Common myeloid progenitor, CD34-positive (primary cell): Measurements from ENCODE around the gene PGAM1.

ENCODE experiments used
- CTCF ChIA-PET: fragments of 350-600 bp; sonication (Branson Sonifier 250); formaldehyde crosslinking; loops from one replicate; lab custom pipeline; 2021; ENCODE audit warnings: antibody characterized with exemption; lab: Charles Lee
- POLR2A ChIA-PET: fragments of 350-600 bp; sonication (Branson Sonifier 250); formaldehyde crosslinking; loops from one replicate; lab custom pipeline; 2021; ENCODE audit warnings: antibody characterized with exemption; lab: Charles Lee
- DNase-seq, 3 donors: peaks; one replicate each; pipeline versions ENCODE4 v3.0.0 to v3.0.0-alpha.2; 2013
- H3K27ac ChIP-seq, 2 experiments: 1 replicate in 1 of 2; 2 replicates in 1 of 2; pipeline ENCODE4 v1.7.0; 2013; ENCODE audit warnings: inconsistent platforms in 2 of 2, low read length in 2 of 2, mild to moderate bottlenecking in 2 of 2, low read depth in 1 of 2, moderate library complexity in 1 of 2; ENCODE audit not compliant: severe bottlenecking in 2 of 2, insufficient read depth in 1 of 2, poor library complexity in 1 of 2
- H3K27me3 ChIP-seq, 5 experiments: replicated peaks in 2 of 5; 1 replicate in 3 of 5; 2 replicates in 2 of 5; pipeline versions ENCODE4 v1.6.1 to v1.7.0; 2013; ENCODE audit warnings: low read length in 4 of 5, mild to moderate bottlenecking in 2 of 5, moderate library complexity in 2 of 5, inconsistent platforms in 1 of 5; ENCODE audit not compliant: insufficient read depth in 5 of 5, control insufficient read depth in 4 of 5
- H3K36me3 ChIP-seq, 4 experiments: 1 replicate in 2 of 4; 2 replicates in 2 of 4; pipeline versions ENCODE4 v1.6.1 to v1.7.0; 2013; ENCODE audit warnings: low read length in 3 of 4, control low read depth in 1 of 4, mild to moderate bottlenecking in 1 of 4; ENCODE audit not compliant: control insufficient read depth in 4 of 4, insufficient read depth in 4 of 4
- H3K4me1 ChIP-seq, 4 experiments: 1 replicate in 3 of 4; 2 replicates in 1 of 4; pipeline versions ENCODE4 v1.6.1 to v1.7.1; 2013; ENCODE audit warnings: low read length in 3 of 4, mild to moderate bottlenecking in 3 of 4, control low read depth in 1 of 4, inconsistent platforms in 1 of 4, moderate library complexity in 1 of 4; ENCODE audit not compliant: control insufficient read depth in 4 of 4, insufficient read depth in 4 of 4; ENCODE audit errors: control extremely low read depth in 1 of 4
- H3K4me3 ChIP-seq, 7 experiments: 1 replicate in 4 of 7; 2 replicates in 3 of 7; pipeline versions ENCODE4 v1.5.1 to v1.7.0; 2013; ENCODE audit warnings: mild to moderate bottlenecking in 7 of 7, low read length in 6 of 7, moderate library complexity in 6 of 7, inconsistent platforms in 2 of 7, low read depth in 2 of 7, control low read depth in 1 of 7; ENCODE audit not compliant: insufficient read depth in 4 of 7, control insufficient read depth in 1 of 7; ENCODE audit errors: extremely low read depth in 1 of 7
- H3K9me3 ChIP-seq, 5 experiments: 1 replicate in 4 of 5; 2 replicates in 1 of 5; pipeline versions ENCODE4 v1.6.1 to v1.7.1; 2013; ENCODE audit warnings: low read length in 4 of 5, mild to moderate bottlenecking in 2 of 5, inconsistent platforms in 1 of 5, low read depth in 1 of 5, moderate library complexity in 1 of 5; ENCODE audit not compliant: control insufficient read depth in 4 of 5, insufficient read depth in 2 of 5; ENCODE audit errors: control extremely low read depth in 1 of 5
- WGBS: methylation state at CpG from one replicate; pipeline ENCODE4 v1.1.5; 2013; ENCODE audit not compliant: insufficient coverage; 5-methylcytosine and 5-hydroxymethylcytosine counted together

The PGAM1 gene

DNA sequence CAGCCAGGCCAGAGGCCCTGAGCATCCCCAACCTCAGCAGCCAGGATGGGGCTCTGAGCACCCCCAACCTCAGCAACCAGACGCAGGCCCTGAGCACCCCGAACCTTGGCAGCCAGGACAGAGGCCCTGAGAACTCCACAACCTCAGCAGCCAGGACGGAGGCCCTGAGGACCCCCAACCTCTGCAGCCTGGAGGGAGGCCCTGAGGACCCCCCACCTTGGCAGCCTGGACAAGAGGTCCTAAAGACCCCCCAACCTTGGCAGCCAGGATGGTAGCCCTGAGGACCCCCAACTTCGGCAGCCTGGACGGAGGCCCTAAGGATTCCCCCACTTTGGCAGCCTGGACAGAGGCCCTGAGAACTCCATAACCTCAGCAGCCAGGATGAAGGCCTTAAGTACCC lies 41.8 kb upstream of the PGAM1 start:
- H3K27me3 ChIP-seq = no peaks in the 10 kb centered on the region
- peaks cover 3 to 76% (median 44%) of the 10 kb centered on the region in 4 experiments for H3K36me3 ChIP-seq
- no peak for DNase-seq
- H3K27ac ChIP-seq = no peak overlapping the region
- 100% methylated on average over 5 of the region's 5 CpGs for WGBS
- peaks cover 0 to 3% (median 0%) of the 10 kb centered on the region in 5 experiments for H3K9me3 ChIP-seq
- H3K4me1 ChIP-seq = no peaks in the 10 kb centered on the region
- CTCF ChIA-PET = interaction anchor here (1.5 kb wide), 1 partner anchor 17 kb away, joined by 3 read pairs; the partner anchor contains the start of gene RRP12
- no peak overlapping the region for H3K4me3 ChIP-seq
- POLR2A ChIA-PET = no interaction called here

DNA sequence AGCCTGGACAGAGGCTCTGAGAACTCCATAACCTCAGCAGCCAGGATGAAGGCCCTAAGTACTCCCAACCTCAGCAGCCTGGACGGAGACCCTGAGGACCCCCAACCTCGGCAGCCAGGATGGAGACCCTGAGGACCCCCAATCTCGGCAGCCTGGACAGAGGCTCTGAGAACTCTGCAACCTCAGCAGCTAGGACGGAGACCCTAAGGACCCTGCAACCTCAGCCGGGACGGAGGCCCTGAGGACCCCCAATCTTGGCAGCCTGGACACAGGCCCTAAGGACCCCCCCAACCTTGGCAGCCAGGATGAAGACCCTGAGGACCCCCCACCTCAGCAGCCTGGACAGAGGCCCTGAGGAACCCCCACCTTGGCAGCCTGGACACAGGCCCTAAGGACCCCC lies 41.4 kb upstream of the PGAM1 start:
- no peak for DNase-seq
- ChIA-PET CTCF (interaction anchor here (1.5 kb wide), 1 partner anchor 16 kb away, joined by 3 read pairs; the partner anchor contains the start of gene RRP12), POLR2A (no interaction called here)
- Histone ChIP-seq H3K36me3 (peaks cover 3 to 75% (median 41%) of the 10 kb centered on the region in 4 experiments), H3K27me3 (no peaks in the 10 kb centered on the region), H3K4me3 (no peak overlapping the region), H3K9me3 (peaks cover 0 to 3% (median 0%) of the 10 kb centered on the region in 5 experiments), H3K27ac (no peak overlapping the region), H3K4me1 (no peaks in the 10 kb centered on the region)
- 100% methylated on average over 5 of the region's 6 CpGs for WGBS

DNA sequence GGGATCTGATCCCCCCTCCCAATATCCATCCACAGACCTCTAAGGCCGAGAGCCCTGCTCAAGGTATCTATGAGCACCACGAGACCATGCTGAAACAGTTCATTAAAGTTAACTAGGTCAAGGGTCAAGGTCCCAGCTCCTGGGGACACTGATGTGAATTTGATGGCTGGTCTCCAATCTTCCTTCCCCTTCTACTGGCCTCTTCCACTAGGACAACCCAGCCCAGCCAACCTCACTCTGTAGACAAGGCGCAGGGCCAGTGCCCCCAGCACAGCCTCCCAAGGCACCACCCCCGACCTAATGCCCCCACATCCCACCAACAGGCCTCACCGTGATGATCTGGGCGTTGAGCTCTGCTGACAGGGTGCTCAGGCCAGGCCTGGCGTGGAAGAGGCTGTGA lies 40.4 kb upstream of the PGAM1 start:
- CTCF ChIA-PET = no interaction called here

DNA sequence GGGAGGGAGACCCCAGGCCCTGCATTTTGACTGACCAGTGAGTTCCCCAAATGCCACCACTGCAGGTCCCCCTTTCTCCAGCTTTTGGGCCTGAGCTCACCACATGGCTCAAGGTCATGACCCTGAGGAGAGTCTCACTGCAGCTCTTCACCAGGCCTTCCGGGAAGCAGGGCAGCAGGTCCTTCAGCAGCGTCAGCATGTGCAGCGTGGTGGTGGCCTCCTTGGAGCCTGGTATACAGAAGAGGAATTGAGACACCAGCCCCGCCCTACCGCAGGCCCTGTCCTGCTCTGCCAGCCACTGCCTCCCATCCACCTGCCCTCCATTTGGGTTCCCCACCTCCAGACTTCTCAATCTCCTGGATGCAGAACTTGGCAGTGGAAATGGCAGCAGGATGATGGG lies 37.8 kb upstream of the PGAM1 start:
- Histone ChIP-seq H3K9me3 (peaks cover 0 to 3% (median 0%) of the 10 kb centered on the region in 5 experiments), H3K4me3 (no peak overlapping the region), H3K4me1 (no peaks in the 10 kb centered on the region), H3K27ac (no peak overlapping the region), H3K36me3 (peaks cover 4 to 66% (median 45%) of the 10 kb centered on the region in 4 experiments), H3K27me3 (no peaks in the 10 kb centered on the region)
- ChIA-PET CTCF (interaction anchor here (1.5 to 4.0 kb wide), 2 partner anchors 12 to 23 kb away, joined by 4 to 13 read pairs; partner anchors contain the start of gene RRP12), POLR2A (no interaction called here)
- WGBS = 100% methylated on average over 1 of the region's 5 CpGs
- no peak for DNase-seq

More for the DNA sequence above, 40.4 kb upstream of the PGAM1 start:
- no peak overlapping the region for H3K27ac ChIP-seq
- no peak for DNase-seq
- peaks cover 0 to 3% (median 0%) of the 10 kb centered on the region in 5 experiments for H3K9me3 ChIP-seq
- H3K4me3 ChIP-seq = no peak overlapping the region
- WGBS = 100% methylated on average over 2 of the region's 7 CpGs
- H3K36me3 ChIP-seq = peaks cover 3 to 80% (median 47%) of the 10 kb centered on the region in 4 experiments
- H3K27me3 ChIP-seq = no peaks in the 10 kb centered on the region
- H3K4me1 ChIP-seq = no peaks in the 10 kb centered on the region
- POLR2A ChIA-PET = no interaction called here

DNA sequence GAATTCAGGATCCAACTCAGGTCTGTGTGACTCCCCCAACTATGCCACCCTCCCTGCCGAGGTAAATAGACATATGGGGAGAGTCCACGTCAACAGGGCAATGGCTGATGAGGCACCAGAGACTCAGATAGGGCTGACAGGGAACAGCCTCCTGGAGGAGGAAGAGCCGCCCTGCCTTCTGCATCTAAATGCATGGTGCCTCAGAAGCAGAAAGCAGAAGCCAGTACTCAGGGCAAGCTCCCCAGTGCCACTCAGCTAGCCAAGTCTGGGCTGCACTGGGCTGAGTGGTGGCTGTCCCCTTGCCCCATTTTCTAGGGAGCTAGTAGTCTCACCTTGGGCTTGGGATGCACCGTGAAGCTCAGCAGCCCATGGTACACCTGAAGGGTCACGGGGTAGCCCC lies 35.9 kb upstream of the PGAM1 start:
- POLR2A ChIA-PET = no interaction called here
- no peak for DNase-seq
- Histone ChIP-seq H3K27me3 (no peaks in the 10 kb centered on the region), H3K9me3 (peaks cover 0 to 3% (median 0%) of the 10 kb centered on the region in 5 experiments), H3K4me3 (no peak overlapping the region), H3K27ac (no peak overlapping the region), H3K36me3 (peaks cover 8 to 60% (median 45%) of the 10 kb centered on the region in 4 experiments), H3K4me1 (no peaks in the 10 kb centered on the region)
- WGBS = 100% methylated on average over 5 of the region's 5 CpGs
- CTCF ChIA-PET = interaction anchor here (4.0 kb wide), 1 partner anchor 10 kb away, joined by 13 read pairs; the partner anchor contains the start of gene RRP12

DNA sequence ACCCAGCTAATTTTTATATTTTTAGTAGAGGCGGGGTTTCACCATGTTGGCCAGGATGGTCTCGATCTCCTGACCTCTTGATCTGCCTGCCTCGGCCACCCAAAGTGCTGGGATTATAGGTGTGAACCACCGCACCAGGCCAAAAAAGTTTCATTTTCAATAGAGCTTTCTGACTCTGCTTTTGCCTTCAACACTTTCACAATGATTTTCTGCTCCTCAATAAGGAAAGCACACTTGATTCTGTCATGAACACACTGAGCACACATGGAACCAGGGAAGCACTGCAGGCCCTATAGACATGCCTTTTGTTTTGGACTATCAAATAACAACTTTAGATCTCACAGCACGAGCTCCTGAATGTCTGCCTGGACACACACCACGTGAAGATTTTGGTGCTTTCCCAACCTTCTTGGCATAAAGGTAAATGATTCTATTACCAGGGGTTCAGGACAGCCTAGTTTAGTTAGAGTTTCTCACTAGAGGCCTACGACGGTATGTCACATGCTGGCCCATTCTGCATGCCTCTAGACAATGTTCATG lies 32.9 kb upstream of the PGAM1 start:
- Histone ChIP-seq H3K9me3 (peaks cover 0 to 1% (median 0%) of the 10 kb centered on the region in 5 experiments), H3K4me3 (no peak overlapping the region), H3K4me1 (no peaks in the 10 kb centered on the region), H3K27me3 (no peaks in the 10 kb centered on the region), H3K27ac (no peak overlapping the region), H3K36me3 (peaks cover 14 to 57% (median 44%) of the 10 kb centered on the region in 4 experiments)
- POLR2A ChIA-PET = interaction anchor here (0.6 kb wide), 1 partner anchor 1925 kb away, joined by 3 read pairs; no protein-coding TSS in a partner anchor
- CTCF ChIA-PET = interaction anchor here (1.2 kb wide), 1 partner anchor 18 kb away, joined by 3 read pairs; no protein-coding TSS in a partner anchor
- DNase-seq = no peak
- WGBS = 100% methylated on average over 8 of the region's 8 CpGs

DNA sequence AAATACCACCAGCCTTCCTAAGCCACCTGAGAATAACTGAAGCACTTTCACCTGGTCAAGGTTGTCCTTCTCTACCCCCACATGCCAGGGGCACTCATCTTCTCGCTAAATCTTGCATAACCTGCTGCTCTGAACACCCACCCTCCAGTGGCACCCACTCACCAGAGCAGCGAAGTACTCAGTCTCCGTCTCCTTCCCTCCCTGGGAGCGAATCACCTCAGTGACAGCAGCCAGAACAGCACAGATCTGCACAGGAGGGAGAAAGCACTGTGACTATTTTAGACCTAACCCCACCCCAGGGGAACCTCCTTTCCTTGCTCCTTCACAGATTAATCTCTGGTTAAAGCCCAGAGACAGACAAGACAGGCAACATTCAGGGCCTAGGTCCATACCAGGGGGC lies 29.9 kb upstream of the PGAM1 start:
- H3K4me1 ChIP-seq = peaks cover 0 to 12% (median 9%) of the 10 kb centered on the region in 4 experiments
- no peak for DNase-seq
- no peak overlapping the region for H3K4me3 ChIP-seq
- no peak overlapping the region for H3K27ac ChIP-seq
- H3K9me3 ChIP-seq = no peaks in the 10 kb centered on the region
- POLR2A ChIA-PET = no interaction called here
- no peaks in the 10 kb centered on the region for H3K27me3 ChIP-seq
- WGBS = no CpG with 5 or more reads among the region's 4 CpGs
- CTCF ChIA-PET = no interaction called here
- peaks cover 10 to 34% (median 21%) of the 10 kb centered on the region in 4 experiments for H3K36me3 ChIP-seq
